K562 treated with DMSO at 1 percent for 12 hours (cell line): ENCODE measurements around the gene FSIP1. TPM values are rescaled to one million over a fixed set of nuclear protein-coding genes. Genes with fewer than 3 reads are reported as not detected.

Source experiments
- total RNA-seq: library from RNA; unstranded; fragments of 300-600 nt; gene quantifications from 2 replicates; pipeline ENCODE4 v1.2.3, GENCODE V29; 2022; ENCODE audit not compliant: insufficient read depth

The FSIP1 gene
- not detected in 2 replicates for total RNA-seq

GRCh38 chr15:39782441-39783138 is at the start of gene FSIP1:
Gene FSIP1, minus strand, starts transcription at chr15:39782841. Its CDS starts 6,317 bp downstream, at chr15:39776524.

GRCh38 chr15:39580485-39581241 is 202.0 kb downstream of the FSIP1 start, which contains the start of gene THBS1:
Gene THBS1, plus strand, starts transcription at chr15:39581079. Its CDS starts 779 bp downstream, at chr15:39581858.

Other genes with a start within 250 kb of the FSIP1 start
- not detected in 2 replicates for gene THBS1, start 201.8 kb downstream of the FSIP1 start, total RNA-seq
- gene GPR176, start 137.4 kb upstream of the FSIP1 start, total RNA-seq, result 1.8 and 4.8 TPM in 2 replicates
- 19.0 and 42.4 TPM in 2 replicates for gene EIF2AK4, start 151.3 kb upstream of the FSIP1 start, total RNA-seq